IMR-90 (cell line): ENCODE data around the gene ZCCHC24. TPM values are rescaled to one million over a fixed set of nuclear protein-coding genes. Genes with fewer than 3 reads are reported as not detected.

Experiments
- ATAC-seq: fragments of 200-7000 bp; cut with Tn5 transposase; 2 replicates; pipeline ENCODE4 v1.9.1; 2020; ENCODE audit warnings: low read depth, mild to moderate bottlenecking, moderate library complexity
- BruUV-seq: library from RNA; stranded (reverse); fragments of 400-500 nt; replicated peaks from 2 replicates; lab custom pipeline; 2021; lab: Mats Ljungman, UMichigan
- CTCF ChIA-PET: fragments of 300-600 bp; formaldehyde crosslinking; extraction: SDS; loops from one replicate; lab custom pipeline; 2021; ENCODE audit warnings: antibody characterized with exemption; lab: Yijun Ruan, JAX
- POLR2A ChIA-PET: fragments of 300-600 bp; sonication (Branson Sonifier 250); formaldehyde crosslinking; loops from one replicate; lab custom pipeline; 2022; ENCODE audit warnings: antibody characterized with exemption; ENCODE audit not compliant: unreplicated experiment; lab: Charles Lee
- DNase-seq: peaks from one replicate; pipeline ENCODE4 v3.0.0; 2013
- H2AFZ ChIP-seq: replicated peaks from 2 replicates; pipeline ENCODE3; 2013; ENCODE audit warnings: low read length, mild to moderate bottlenecking; ENCODE audit not compliant: poor library complexity
- H2AK5ac ChIP-seq: 2 replicates; pipeline ENCODE4 v1.6.1; 2013; ENCODE audit warnings: low read depth, low read length, inconsistent platforms
- H2AK9ac ChIP-seq: replicated peaks from 2 replicates; pipeline ENCODE3; 2013; ENCODE audit warnings: mild to moderate bottlenecking, low read depth, low read length, moderate library complexity; ENCODE audit not compliant: poor library complexity
- H2BK120ac ChIP-seq: 2 replicates; pipeline ENCODE4 v1.6.1; 2013; ENCODE audit warnings: low read depth, low read length, inconsistent platforms
- H2BK15ac ChIP-seq: 3 replicates; pipeline ENCODE4 v1.6.1; 2013; ENCODE audit warnings: low read depth, low read length, inconsistent platforms
- H2BK20ac ChIP-seq: 2 replicates; pipeline ENCODE4 v1.6.1; 2013; ENCODE audit warnings: low read depth, mild to moderate bottlenecking, inconsistent platforms, low read length, moderate library complexity
- H2BK5ac ChIP-seq: 2 replicates; pipeline ENCODE4 v1.6.1; 2013; ENCODE audit warnings: mild to moderate bottlenecking, low read depth, low read length, inconsistent platforms; ENCODE audit not compliant: poor library complexity, severe bottlenecking
- H3K14ac ChIP-seq: replicated peaks from 2 replicates; pipeline ENCODE4 v1.6.1; 2013; ENCODE audit warnings: low read depth, low read length, inconsistent platforms
- H3K18ac ChIP-seq: 2 replicates; pipeline ENCODE4 v1.6.1; 2013; ENCODE audit warnings: low read depth, low read length, control low read depth
- H3K23ac ChIP-seq: 2 replicates; pipeline ENCODE4 v1.6.1; 2013; ENCODE audit warnings: low read depth, low read length, inconsistent platforms
- H3K27ac ChIP-seq: 2 replicates; pipeline ENCODE4 v1.5.1; 2013; ENCODE audit warnings: mild to moderate bottlenecking, control low read depth, low read length; ENCODE audit not compliant: insufficient read depth
- H3K27me3 ChIP-seq: 2 replicates; pipeline ENCODE4 v1.6.1; 2013; ENCODE audit warnings: low read length; ENCODE audit not compliant: control insufficient read depth, insufficient read depth
- H3K36me3 ChIP-seq: 2 replicates; pipeline ENCODE4 v1.6.1; 2013; ENCODE audit warnings: low read length, mixed read lengths; ENCODE audit not compliant: control insufficient read depth, insufficient read depth
- H3K4ac ChIP-seq: 2 replicates; pipeline ENCODE4 v1.6.1; 2013; ENCODE audit warnings: low read depth, low read length, inconsistent platforms
- H3K4me1 ChIP-seq: 2 replicates; pipeline ENCODE4 v1.6.1; 2013; ENCODE audit warnings: low read length, mixed read lengths; ENCODE audit not compliant: control insufficient read depth, insufficient read depth
- H3K4me2 ChIP-seq: 2 replicates; pipeline ENCODE4 v1.6.1; 2013; ENCODE audit warnings: low read depth, mild to moderate bottlenecking, control low read depth, low read length, moderate library complexity
- H3K4me3 ChIP-seq: 2 replicates; pipeline ENCODE4 v1.5.1; 2013; ENCODE audit warnings: low read depth, mild to moderate bottlenecking, control low read depth, low read length, moderate library complexity; ENCODE audit not compliant: insufficient read depth
- H3K56ac ChIP-seq: 2 replicates; pipeline ENCODE4 v1.6.1; 2013; ENCODE audit warnings: low read length, inconsistent platforms; ENCODE audit not compliant: insufficient read depth; ENCODE audit errors: extremely low read depth
- H3K79me1 ChIP-seq, 2 experiments: 2 replicates each; pipeline ENCODE4 v1.6.1; 2013; ENCODE audit warnings: low read length in 2 of 2, inconsistent platforms in 1 of 2, low read depth in 1 of 2
- H3K9ac ChIP-seq: 2 replicates; pipeline ENCODE4 v1.6.1; 2013; ENCODE audit warnings: low read depth, low read length, control low read depth
- H3K9me1 ChIP-seq: 2 replicates; pipeline ENCODE4 v1.6.1; 2013; ENCODE audit warnings: low read length, inconsistent platforms; ENCODE audit not compliant: insufficient read depth
- H3K9me3 ChIP-seq: 2 replicates; pipeline ENCODE4 v1.6.1; 2013; ENCODE audit warnings: low read length; ENCODE audit not compliant: control insufficient read depth, insufficient read depth
- H4K20me1 ChIP-seq: 2 replicates; pipeline ENCODE4 v1.6.1; 2013; ENCODE audit warnings: low read length, inconsistent platforms; ENCODE audit not compliant: insufficient read depth
- H4K5ac ChIP-seq: 2 replicates; pipeline ENCODE4 v1.6.1; 2013; ENCODE audit warnings: mild to moderate bottlenecking, low read depth, low read length, control low read depth
- H4K8ac ChIP-seq, 2 experiments: 2 replicates each; pipeline ENCODE4 v1.6.1; 2013; ENCODE audit warnings: low read depth in 2 of 2, low read length in 2 of 2, control low read depth in 1 of 2, inconsistent platforms in 1 of 2
- H4K91ac ChIP-seq: 2 replicates; pipeline ENCODE4 v1.6.1; 2013; ENCODE audit warnings: low read depth, low read length, inconsistent platforms; ENCODE audit not compliant: insufficient read depth
- BHLHE40 ChIP-seq: fragments of 150-350 bp; IDR thresholded peaks from 2 replicates; pipeline ENCODE4 v1.6.1; 2016; ENCODE audit warnings: mild to moderate bottlenecking, low read depth, low read length
- CEBPB ChIP-seq: IDR thresholded peaks from 2 replicates; pipeline ENCODE4 v1.6.1; 2012; ENCODE audit warnings: low read depth, low read length, improper control_type of control experiment
- CHD1 ChIP-seq: IDR thresholded peaks from 2 replicates; pipeline ENCODE4 v1.6.1; 2012; ENCODE audit warnings: low read depth, low read length, improper control_type of control experiment
- CTCF ChIP-seq: conservative IDR thresholded peaks from 2 replicates; pipeline ENCODE4 v1.5.1; 2012; ENCODE audit warnings: mild to moderate bottlenecking, low read depth, low read length, improper control_type of control experiment
- MAFK ChIP-seq: IDR thresholded peaks from 2 replicates; pipeline ENCODE4 v1.6.1; 2012; ENCODE audit warnings: low read depth, low read length, improper control_type of control experiment
- RCOR1 ChIP-seq: IDR thresholded peaks from 2 replicates; pipeline ENCODE4 v1.6.1; 2012; ENCODE audit warnings: mild to moderate bottlenecking, low read length, improper control_type of control experiment; ENCODE audit not compliant: insufficient replicate concordance
- RFX5 ChIP-seq: IDR thresholded peaks from 2 replicates; pipeline ENCODE4 v1.8.0; 2012; ENCODE audit warnings: low read depth, mild to moderate bottlenecking, low read length, moderate library complexity
- WGBS, 2 experiments: methylation state at CpG; one replicate each; pipeline versions ENCODE4 v1.1.5 to v1.1.7; 2013; ENCODE audit warnings: missing lambda C conversion rate in 2 of 2; ENCODE audit not compliant: insufficient read length in 1 of 2; ENCODE audit errors: extremely low coverage in 2 of 2; 5-methylcytosine and 5-hydroxymethylcytosine counted together
- dilution Hi-C: fragments of 300-500 bp; cut with HindIII; formaldehyde crosslinking; loops from one replicate; pipeline ENCODE4 v1.14.3; 2018; ENCODE audit warnings: low sequenced_read_pairs; ENCODE audit not compliant: unreplicated experiment
- in situ Hi-C: fragments of 300-500 bp; cut with MboI; formaldehyde crosslinking; loops from 3 replicates; pipeline ENCODE4 v1.14.3; 2019; ENCODE audit warnings: low sequenced_read_pairs, inconsistent platforms, mixed read lengths
- intact Hi-C: fragments of 100-400 bp; cut with micrococcal nuclease; formaldehyde crosslinking; loops from 2 replicates; pipeline ENCODE4 v1.10.0; 2022
- polyA plus RNA-seq, 3 experiments: library from polyadenylated mRNA; depleted of rRNA; stranded (reverse); fragments of >200 nt; gene quantifications; 2 replicates each; pipeline ENCODE4 v1.2.3, GENCODE V29; 2012; ENCODE audit warnings: low replicate concordance in 1 of 3
- total RNA-seq: library from RNA; depleted of rRNA; stranded (reverse); fragments of >200 nt; gene quantifications from 2 replicates; pipeline ENCODE4 v1.2.3, GENCODE V29; 2012

Gene ZCCHC24
- total and polyA plus RNA-seq, 2 of the 4 experiments (the other 2 are of a cell fraction), result 15.1 to 25.9 TPM

- Histone ChIP-seq H2BK120ac (no peak overlapping the region), H3K9ac (no peak overlapping the region), H3K9me1 (0 out of 2 replicates have a peak, but pooled peaks cover 7% of the 10 kb centered on the region), H3K14ac (no peak overlapping the region), H2AK9ac (no peak overlapping the region), H2AK5ac (no peak overlapping the region), H2BK20ac (no peak overlapping the region), H3K23ac (no peak overlapping the region), H3K9me3 (no peaks in the 10 kb centered on the region), H4K8ac (no peak overlapping the region; a peak in 1 of 4 replicates), H4K5ac (no peak overlapping the region), H3K79me1 (peaks cover 7 to 21% of the 10 kb centered on the region in 2 experiments), H3K4me1 (peaks cover 27% of the 10 kb centered on the region), H3K56ac (no peak overlapping the region), H2BK15ac (no peak overlapping the region), H3K18ac (no peak overlapping the region), H3K4me2 (no peak overlapping the region), H4K20me1 (no peaks in the 10 kb centered on the region), H4K91ac (no peak overlapping the region), H3K36me3 (peaks cover 47% of the 10 kb centered on the region), H3K27me3 (no peaks in the 10 kb centered on the region), H3K4me3 (no peak overlapping the region), H3K4ac (no peak overlapping the region), H3K27ac (no peak overlapping the region), H2AFZ (no peak overlapping the region), H2BK5ac (no peak overlapping the region)
- DNase-seq (no peak), ATAC-seq (no peak)
- BruUV-seq, result no TSS peak
- TF ChIP-seq RFX5, result no peak
- TF ChIP-seq MAFK, result no peak
- TF ChIP-seq CEBPB, result no peak
- TF ChIP-seq CHD1, result no peak
- TF ChIP-seq RCOR1, result no peak
- TF ChIP-seq CTCF, result no peak
- no peak for TF ChIP-seq BHLHE40
- CTCF ChIA-PET, result interaction anchor here (0.5 to 1.4 kb wide), 3 partner anchors 9 to 104 kb away, joined by 3 to 4 read pairs (median 3); no protein-coding TSS in a partner anchor
- dilution Hi-C loops, result no loop called here
- in situ Hi-C loops, result loop anchor here (25.0 kb wide), 1 partner anchor 103 kb away; no protein-coding TSS in a partner anchor
- 91% methylated on average over 4 of the region's 12 CpGs; no CpG with 5 or more reads in 1 of the 2 experiments for WGBS, 2 experiments
- POLR2A ChIA-PET, result no interaction called here
- intact Hi-C loops, result no loop called here
Observed at GRCh38 chr10:79383974-79384606, 61.3 kb downstream of the ZCCHC24 start.
